NCI-H510A (cell line): Measurements from ENCODE around the gene MINDY2.

Experiments used
- DNase-seq: peaks from one replicate; lab custom pipeline; 2025; lab: John Stamatoyannopoulos, UW

Gene MINDY2

GRCh38 chr15:58770857-58771620 is at the start of gene MINDY2:
TSS of gene MINDY2 (plus strand) at chr15:58771302. CDS start at chr15:58771396, 94 bp downstream.
- DNase-seq = peak; percentile 95

- DNase-seq = no peak
Observed at GRCh38 chr15:58724466-58724865, 46.6 kb upstream of the MINDY2 start.

GRCh38 chr15:58726867-58727266 is 44.2 kb upstream of the MINDY2 start:
- DNase-seq = no peak

- no peak for DNase-seq
Observed at GRCh38 chr15:58731756-58732535, 39.2 kb upstream of the MINDY2 start.

GRCh38 chr15:58732625-58733363 is 38.3 kb upstream of the MINDY2 start:
- no peak for DNase-seq

GRCh38 chr15:58734859-58735258 is 36.2 kb upstream of the MINDY2 start:
- DNase-seq = no peak

GRCh38 chr15:58736018-58736643 is 35.0 kb upstream of the MINDY2 start:
- no peak for DNase-seq

- DNase-seq = no peak
Observed at GRCh38 chr15:58737298-58737697, 33.8 kb upstream of the MINDY2 start.

- DNase-seq = no peak
Observed at GRCh38 chr15:58738046-58738707, 32.9 kb upstream of the MINDY2 start.

- DNase-seq = no peak
Observed at GRCh38 chr15:58740436-58740835, 30.7 kb upstream of the MINDY2 start.

GRCh38 chr15:58741032-58741431 is 30.1 kb upstream of the MINDY2 start:
- no peak for DNase-seq

- DNase-seq = no peak
Observed at GRCh38 chr15:58742022-58742813, 28.9 kb upstream of the MINDY2 start.

- DNase-seq = no peak
Observed at GRCh38 chr15:58742819-58743502, 28.1 kb upstream of the MINDY2 start.

- DNase-seq = no peak
Observed at GRCh38 chr15:58746174-58746573, 24.9 kb upstream of the MINDY2 start.

GRCh38 chr15:58748040-58748851 is 22.9 kb upstream of the MINDY2 start:
- no peak for DNase-seq

GRCh38 chr15:58748852-58749531 is 22.1 kb upstream of the MINDY2 start:
- DNase-seq = peak; percentile 10

GRCh38 chr15:58749532-58750337 is 21.4 kb upstream of the MINDY2 start, which contains the start of gene ADAM10:
TSS of gene ADAM10 (minus strand) at chr15:58749707. CDS start at chr15:58749534, 173 bp downstream.
- DNase-seq = peak; percentile 91

GRCh38 chr15:58752716-58753115 is 18.4 kb upstream of the MINDY2 start:
- DNase-seq = no peak
